Left lung (tissue), 10 donors: ENCODE results near the gene GNG14. TPM values are rescaled to one million over a fixed set of nuclear protein-coding genes. Genes with fewer than 3 reads are reported as not detected.

ENCODE experiments used
- ATAC-seq: fragments of 200-7000 bp; cut with Tn5 transposase; one replicate; pipeline ENCODE4 v1.9.1; 2020; ENCODE audit warnings: moderate library complexity
- DNase-seq, 4 donors: peaks; one replicate each; pipeline ENCODE4 v3.0.0-alpha.2; 2013 to 2020
- H3K27ac ChIP-seq, 2 donors: fragments of 200-600 bp; sonication (generic) in 1 of 2; one replicate each; pipeline versions ENCODE4 v1.5.0 to v1.8.0; 2020 to 2021
- H3K27me3 ChIP-seq, 2 donors: fragments of 200-600 bp; sonication (generic) in 1 of 2; one replicate each; pipeline versions ENCODE4 v1.5.0 to v1.8.0; 2020 to 2021
- H3K36me3 ChIP-seq, 2 donors: fragments of 200-600 bp; sonication (generic) in 1 of 2; one replicate each; pipeline versions ENCODE4 v1.5.0 to v1.8.0; 2020 to 2021
- H3K4me1 ChIP-seq, 2 donors: fragments of 200-600 bp; one replicate each; pipeline ENCODE4 v1.8.0; 2021
- H3K4me3 ChIP-seq, 2 donors: fragments of 200-600 bp; sonication (generic) in 1 of 2; one replicate each; pipeline versions ENCODE4 v1.5.0 to v1.8.0; 2020 to 2021; ENCODE audit warnings: mild to moderate bottlenecking in 1 of 2
- H3K9me3 ChIP-seq, 2 donors: fragments of 200-600 bp; sonication (generic) in 1 of 2; one replicate each; pipeline versions ENCODE4 v1.5.0 to v1.8.0; 2020 to 2021
- CTCF ChIP-seq, 2 donors: fragments of 200-600 bp; sonication (generic) in 1 of 2; IDR thresholded peaks; one replicate each; pipeline versions ENCODE4 v1.5.0 to v1.8.0; 2021; ENCODE audit warnings: antibody characterized with exemption in 2 of 2
- intact Hi-C, 2 donors: fragments of 100-400 bp; cut with DNase I; formaldehyde crosslinking; loops; one replicate each; pipeline versions ENCODE4 v1.11.2 to v1.14.2; 2022
- polyA plus RNA-seq, 6 donors: library from polyadenylated mRNA; unstranded; fragments of 120-200 nt; gene quantifications; one replicate each; pipeline ENCODE4 v1.2.1, GENCODE V29; 2013; ENCODE audit not compliant: insufficient read length in 6 of 6
- total RNA-seq, 2 donors: library from RNA; stranded (reverse); fragmentation: NEBNext Ultra II Directional; extraction: Animal tissue kit (Norgen Biotek cat#: 25700); gene quantifications; one replicate each; pipeline ENCODE4 v1.2.1, GENCODE V29; 2021
- donor health status: DM: no; HTN: yes; CAD: no.
- donor health status: DM: no; HTN: no; CAD: no.

The GNG14 gene
- total and polyA plus RNA-seq, 8 donors = 0.55 to 0.73 TPM; not detected in 6

- no peaks in the 10 kb centered on the region for H3K4me1 ChIP-seq
- no peak overlapping the region for H3K27ac ChIP-seq
- no peak for DNase-seq
- no peak for ATAC-seq
- intact Hi-C loops = no loop called here
- H3K4me3 ChIP-seq = no peak overlapping the region
- peaks cover 0 to 100% of the 10 kb centered on the region in 2 donors for H3K36me3 ChIP-seq
- H3K27me3 ChIP-seq = no peaks in the 10 kb centered on the region
- TF ChIP-seq CTCF (IDR thresholded peaks at IDR 0.05) = no peak
- H3K9me3 ChIP-seq = no peaks in the 10 kb centered on the region
These were observed 29.8 kb upstream of the GNG14 start for GRCh38 chr19:12657966-12658365.

- DNase-seq (no peak), ATAC-seq (no peak)
- Histone ChIP-seq H3K36me3 (peaks cover 0 to 91% of the 10 kb centered on the region in 2 donors), H3K27ac (no peak overlapping the region), H3K4me1 (peaks cover 3 to 20% of the 10 kb centered on the region in 2 donors), H3K9me3 (no peaks in the 10 kb centered on the region), H3K27me3 (no peaks in the 10 kb centered on the region), H3K4me3 (no peak overlapping the region)
- intact Hi-C loops = no loop called here
- TF ChIP-seq CTCF (IDR thresholded peaks at IDR 0.05) = no peak
These were observed 26.8 kb upstream of the GNG14 start for GRCh38 chr19:12660980-12661379.

GRCh38 chr19:12664406-12665280 is 23.2 kb upstream of the GNG14 start:
- ATAC-seq (no peak), DNase-seq (no peak)
- Histone ChIP-seq H3K36me3 (peaks cover 0 to 55% of the 10 kb centered on the region in 2 donors), H3K27ac (peak overlapping the region in 1 of 2 donors; percentile 76), H3K27me3 (no peaks in the 10 kb centered on the region), H3K9me3 (no peaks in the 10 kb centered on the region), H3K4me3 (peak overlapping the region in 1 of 2 donors; percentile 82), H3K4me1 (peaks cover 15 to 41% of the 10 kb centered on the region in 2 donors)
- TF ChIP-seq CTCF (IDR thresholded peaks at IDR 0.05) = no peak
- intact Hi-C loops = no loop called here

DNA sequence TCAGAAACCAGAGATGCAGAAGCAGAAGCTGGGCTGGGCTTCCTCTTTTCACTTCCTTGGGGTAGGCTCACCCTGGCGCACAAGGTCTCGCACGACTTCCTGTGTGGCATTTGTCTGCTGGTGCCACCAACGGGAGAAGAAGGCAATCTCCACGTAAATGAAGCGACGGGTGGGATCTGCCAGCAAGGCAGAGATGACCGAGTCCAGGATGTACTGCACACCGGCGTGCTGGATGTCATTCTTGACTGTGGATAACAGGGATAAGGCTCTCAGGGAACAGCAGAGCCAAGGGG is 22.6 kb upstream of the GNG14 start:
- Histone ChIP-seq H3K4me1 (peaks cover 18 to 45% of the 10 kb centered on the region in 2 donors), H3K36me3 (peaks cover 0 to 49% of the 10 kb centered on the region in 2 donors), H3K27me3 (no peaks in the 10 kb centered on the region), H3K9me3 (no peaks in the 10 kb centered on the region), H3K27ac (peak overlapping the region in 1 of 2 donors; percentile 76), H3K4me3 (peak overlapping the region in 1 of 2 donors; percentile 82)
- DNase-seq = peak in 2 of 4 donors; percentile 85 to 88
- ATAC-seq = peak; percentile 11
- TF ChIP-seq CTCF (IDR thresholded peaks at IDR 0.05) = no peak
- intact Hi-C loops = no loop called here

GRCh38 chr19:12665671-12666264 is 22.0 kb upstream of the GNG14 start:
- DNase-seq (no peak), ATAC-seq (peak; percentile 7)
- no peaks in the 10 kb centered on the region for H3K9me3 ChIP-seq
- no peaks in the 10 kb centered on the region for H3K27me3 ChIP-seq
- peak overlapping the region; percentile 82 to 87 for H3K4me3 ChIP-seq
- peak overlapping the region in 1 of 2 donors; percentile 76 for H3K27ac ChIP-seq
- no peak for TF ChIP-seq CTCF (IDR thresholded peaks at IDR 0.05)
- intact Hi-C loops = no loop called here
- peaks cover 22 to 50% of the 10 kb centered on the region in 2 donors for H3K4me1 ChIP-seq
- H3K36me3 ChIP-seq = peaks cover 0 to 43% of the 10 kb centered on the region in 2 donors
